HCT116 (cell line): Measurements from ENCODE around the gene EEF1A2. TPM values are rescaled to one million over a fixed set of nuclear protein-coding genes. Genes with fewer than 3 reads are reported as not detected.

Source experiments
- ATAC-seq: fragments of 200-7000 bp; cut with Tn5 transposase; 2 replicates; pipeline ENCODE4 v1.9.1; 2020; ENCODE audit warnings: mild to moderate bottlenecking, moderate library complexity
- BruUV-seq: library from RNA; stranded (reverse); fragments of 400-500 nt; replicated peaks from 2 replicates; lab custom pipeline; 2021; lab: Mats Ljungman, UMichigan
- CTCF ChIA-PET: fragments of 300-600 bp; sonication (Branson Sonifier 250); formaldehyde crosslinking; loops from one replicate; lab custom pipeline; 2021; ENCODE audit warnings: antibody characterized with exemption; lab: Charles Lee
- POLR2A ChIA-PET: fragments of 300-600, 350-600 bp; sonication (Branson Sonifier 250); formaldehyde crosslinking; loops from one replicate; lab custom pipeline; 2021; ENCODE audit warnings: antibody characterized with exemption; lab: Charles Lee
- RAD21 ChIA-PET, 2 experiments: fragments of 300-600 bp; sonication (Branson Sonifier 250); formaldehyde crosslinking; loops; one replicate each; lab custom pipeline; 2023; ENCODE audit warnings: low total read pairs in 2 of 2; ENCODE audit not compliant: uncharacterized antibody in 2 of 2, unreplicated experiment in 2 of 2, low non-redundant PET in 1 of 2; lab: Charles Lee
- DNase-seq: peaks from one replicate; pipeline ENCODE4 v3.0.0-alpha.2; 2010; ENCODE audit warnings: low read depth, low spot score
- H2AFZ ChIP-seq: fragments of 200-600 bp; shearing (Covaris generic), sonication (generic); 2 replicates; pipeline ENCODE4 v1.6.1; 2017; ENCODE audit warnings: low read depth, mixed run types, mixed read lengths, antibody characterized with exemption, low read length; ENCODE audit not compliant: poor library complexity, severe bottlenecking
- H3K27ac ChIP-seq: 2 replicates; pipeline ENCODE4 v1.5.1; 2012; ENCODE audit warnings: low read depth, low read length
- H3K27me3 ChIP-seq: fragments of 200-600 bp; sonication (generic); 2 replicates; pipeline ENCODE4 v1.6.1; 2016; ENCODE audit warnings: mixed run types, low read length, mixed read lengths; ENCODE audit not compliant: insufficient read depth
- H3K36me3 ChIP-seq, 2 experiments: fragments of 200-500 bp in 1 of 2; fragments of 200-600 bp in 1 of 2; sonication (Bioruptor generic) in 1 of 2; sonication (generic) in 1 of 2; 2 replicates each; pipeline versions ENCODE4 v1.5.1 to v1.6.1; 2014 to 2016; ENCODE audit warnings: low read length in 2 of 2, inconsistent platforms in 1 of 2, mixed read lengths in 1 of 2, mixed run types in 1 of 2; ENCODE audit not compliant: insufficient read depth in 2 of 2, control insufficient read depth in 1 of 2
- H3K4me1 ChIP-seq, 2 experiments: fragments of 200-600 bp in 1 of 2; sonication (generic) in 1 of 2; 2 replicates each; pipeline versions ENCODE4 v1.5.1 to v1.6.1; 2012 to 2017; ENCODE audit warnings: low read length in 2 of 2, inconsistent platforms in 1 of 2, mild to moderate bottlenecking in 1 of 2, mixed read lengths in 1 of 2, mixed run types in 1 of 2, moderate library complexity in 1 of 2; ENCODE audit not compliant: insufficient read depth in 2 of 2, control insufficient read depth in 1 of 2
- H3K4me2 ChIP-seq: fragments of 200-600 bp; sonication (generic); 2 replicates; pipeline ENCODE4 v1.6.1; 2017; ENCODE audit warnings: mixed run types, low read length, mixed read lengths
- H3K4me3 ChIP-seq, 2 experiments: fragments of 200-600 bp in 1 of 2; sonication (generic) in 1 of 2; replicated peaks in 1 of 2; 2 replicates each; pipeline ENCODE4 v1.5.1; 2011 to 2016; ENCODE audit warnings: low read length in 2 of 2, control low read depth in 1 of 2, low read depth in 1 of 2, mild to moderate bottlenecking in 1 of 2, mixed read lengths in 1 of 2, mixed run types in 1 of 2
- H3K79me2 ChIP-seq: fragments of 200-600 bp; sonication (generic); 2 replicates; pipeline ENCODE4 v1.6.1; 2017; ENCODE audit warnings: mild to moderate bottlenecking, mixed run types, low read length, moderate library complexity, mixed read lengths; ENCODE audit not compliant: insufficient read depth
- H3K9ac ChIP-seq: fragments of 200-600 bp; sonication (generic); 2 replicates; pipeline ENCODE4 v1.6.1; 2016; ENCODE audit warnings: low read length, mixed read lengths
- H3K9me2 ChIP-seq: fragments of 200-600 bp; sonication (generic), shearing (Covaris generic); 2 replicates; pipeline ENCODE4 v1.6.1; 2017; ENCODE audit warnings: mixed run types, mild to moderate bottlenecking, moderate library complexity; ENCODE audit not compliant: insufficient read depth
- H3K9me3 ChIP-seq, 2 experiments: fragments of 200-500 bp in 1 of 2; fragments of 200-600 bp in 1 of 2; sonication (Bioruptor generic) in 1 of 2; sonication (generic) in 1 of 2; 2 replicates each; pipeline ENCODE4 v1.6.1; 2014 to 2017; ENCODE audit warnings: low read length in 2 of 2, mixed read lengths in 2 of 2, inconsistent platforms in 1 of 2, low read depth in 1 of 2, mild to moderate bottlenecking in 1 of 2, mixed run types in 1 of 2, moderate library complexity in 1 of 2; ENCODE audit not compliant: control insufficient read depth in 1 of 2, insufficient read depth in 1 of 2
- H4K20me1 ChIP-seq: fragments of 200-600 bp; sonication (generic), shearing (Covaris generic); 2 replicates; pipeline ENCODE4 v1.6.1; 2017; ENCODE audit warnings: mixed run types, mild to moderate bottlenecking, moderate library complexity; ENCODE audit not compliant: insufficient read depth
- EGR1 ChIP-seq: IDR thresholded peaks from 2 replicates; pipeline ENCODE4 v1.6.1; 2012; ENCODE audit warnings: low read depth
- FOSL1 ChIP-seq: IDR thresholded peaks from 2 replicates; pipeline ENCODE4 v1.6.1; 2012; ENCODE audit warnings: low read depth
- JUND ChIP-seq: IDR thresholded peaks from 2 replicates; pipeline ENCODE4 v1.6.1; 2012
- POLR2A ChIP-seq: IDR thresholded peaks from 2 replicates; pipeline ENCODE4 v1.7.0; 2011; ENCODE audit warnings: borderline replicate concordance; ENCODE audit not compliant: insufficient read depth, insufficient read length; ENCODE audit errors: extremely low read depth
- RAD21 ChIP-seq: IDR thresholded peaks from 2 replicates; pipeline ENCODE4 v1.6.1; 2012; ENCODE audit warnings: low read depth, mild to moderate bottlenecking
- SP1 ChIP-seq: IDR thresholded peaks from 2 replicates; pipeline ENCODE4 v1.6.1; 2012; ENCODE audit warnings: low read depth
- intact Hi-C: fragments of 100-400 bp; cut with micrococcal nuclease; formaldehyde crosslinking; loops from 2 replicates; pipeline ENCODE4 v1.10.0; 2022
- total RNA-seq: library from RNA; stranded (reverse); gene quantifications from one replicate; pipeline ENCODE4 v1.2.1, GENCODE V29; 2021; ENCODE audit not compliant: unreplicated experiment
- TF ChIP-seq, protein P1 (sequence below), 3 experiments: fragments of 200-600 bp in 1 of 3; sonication (generic) in 1 of 3; IDR thresholded peaks in 2 of 3; conservative IDR thresholded peaks in 1 of 3; 2 replicates each; pipeline ENCODE4 v1.5.1; 2012 to 2017; ENCODE audit warnings: low read depth in 2 of 3, low read length in 2 of 3, antibody characterized with exemption in 1 of 3, borderline replicate concordance in 1 of 3, control low read depth in 1 of 3, mild to moderate bottlenecking in 1 of 3, mixed read lengths in 1 of 3, mixed run types in 1 of 3, moderate library complexity in 1 of 3; ENCODE audit not compliant: insufficient read depth in 1 of 3

Gene EEF1A2
- total RNA-seq, 1 experiment from 2014 or later: 454 TPM

DNA sequence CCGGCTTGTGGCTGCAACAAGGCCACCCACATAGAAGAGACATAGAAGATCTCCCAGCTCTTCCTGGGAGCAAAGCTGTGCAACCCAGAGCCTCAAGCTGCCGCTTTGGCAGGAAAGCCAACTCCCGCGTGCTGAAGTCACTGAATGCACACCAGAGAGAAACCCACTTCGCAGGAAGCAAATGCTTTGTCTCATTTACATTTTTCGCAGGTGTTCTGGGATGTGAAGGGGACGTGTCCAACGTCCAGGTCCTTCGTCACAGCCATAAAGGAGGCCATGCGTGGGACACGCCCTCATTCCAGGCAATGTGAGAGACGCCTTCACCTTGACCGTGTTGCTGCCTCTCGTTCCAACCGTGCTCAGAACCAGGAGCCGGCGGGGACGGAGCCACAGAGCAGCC lies 50.9 kb downstream of the EEF1A2 start (continued):
- TF ChIP-seq, protein P1, sequence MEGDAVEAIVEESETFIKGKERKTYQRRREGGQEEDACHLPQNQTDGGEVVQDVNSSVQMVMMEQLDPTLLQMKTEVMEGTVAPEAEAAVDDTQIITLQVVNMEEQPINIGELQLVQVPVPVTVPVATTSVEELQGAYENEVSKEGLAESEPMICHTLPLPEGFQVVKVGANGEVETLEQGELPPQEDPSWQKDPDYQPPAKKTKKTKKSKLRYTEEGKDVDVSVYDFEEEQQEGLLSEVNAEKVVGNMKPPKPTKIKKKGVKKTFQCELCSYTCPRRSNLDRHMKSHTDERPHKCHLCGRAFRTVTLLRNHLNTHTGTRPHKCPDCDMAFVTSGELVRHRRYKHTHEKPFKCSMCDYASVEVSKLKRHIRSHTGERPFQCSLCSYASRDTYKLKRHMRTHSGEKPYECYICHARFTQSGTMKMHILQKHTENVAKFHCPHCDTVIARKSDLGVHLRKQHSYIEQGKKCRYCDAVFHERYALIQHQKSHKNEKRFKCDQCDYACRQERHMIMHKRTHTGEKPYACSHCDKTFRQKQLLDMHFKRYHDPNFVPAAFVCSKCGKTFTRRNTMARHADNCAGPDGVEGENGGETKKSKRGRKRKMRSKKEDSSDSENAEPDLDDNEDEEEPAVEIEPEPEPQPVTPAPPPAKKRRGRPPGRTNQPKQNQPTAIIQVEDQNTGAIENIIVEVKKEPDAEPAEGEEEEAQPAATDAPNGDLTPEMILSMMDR (IDR thresholded peaks at IDR 0.05 in 2 of 3, conservative IDR thresholded peaks at IDR 0.05 in 1 of 3; ENCODE audit: borderline replicate concordance in 1 of 3, insufficient read depth in 1 of 3, low read depth in 2 of 3, low read length in 2 of 3): no peak
- TF ChIP-seq POLR2A: no peak
- TF ChIP-seq EGR1: no peak
- no peak for TF ChIP-seq SP1
- TF ChIP-seq JUND: no peak
- no peak for TF ChIP-seq FOSL1
- TF ChIP-seq, all 23 proteins: peak for 0

DNA sequence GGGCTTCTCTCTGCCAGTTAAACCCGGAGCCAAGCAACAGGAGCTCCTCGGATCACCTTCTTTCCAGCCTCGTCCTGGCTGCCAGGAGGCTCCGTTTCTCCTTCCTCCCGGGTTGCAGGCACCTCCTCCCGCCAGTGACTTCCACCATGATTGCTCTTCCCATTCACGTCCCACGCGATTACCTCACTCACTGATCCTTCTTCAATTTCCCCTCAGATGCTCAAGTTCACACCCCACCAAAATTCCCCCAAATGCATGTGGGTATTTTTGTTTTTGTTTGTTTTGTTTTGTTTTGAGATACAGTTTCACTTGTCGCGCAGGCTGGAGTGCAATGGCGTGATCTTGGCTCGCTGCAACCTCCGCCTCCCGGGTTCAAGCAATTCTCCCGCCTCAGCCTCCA lies 51.6 kb downstream of the EEF1A2 start:
- Histone ChIP-seq H3K9ac (no peak overlapping the region), H3K9me2 (no peaks in the 10 kb centered on the region), H2AFZ (no peak overlapping the region), H3K4me1 (no peaks in the 10 kb centered on the region), H3K4me2 (no peak overlapping the region), H3K27me3 (no peaks in the 10 kb centered on the region), H3K36me3 (no peaks in the 10 kb centered on the region), H3K9me3 (no peaks in the 10 kb centered on the region; a peak in 1 of 4 replicates), H3K27ac (no peak overlapping the region), H3K79me2 (peaks cover 27% of the 10 kb centered on the region; the same call in 1 of the 2 replicates), H3K4me3 (no peak overlapping the region), H4K20me1 (no peaks in the 10 kb centered on the region)
- ChIA-PET RAD21 (no interaction called here), POLR2A (no interaction called here), CTCF (no interaction called here)
- DNase-seq (no peak), ATAC-seq (no peak)
- no peak for TF ChIP-seq RAD21
- intact Hi-C loops: no loop called here
- BruUV-seq: no TSS peak
